ENCODE data around the gene SIRPD.
"Not testable (repeated sequence)": the region's sequence is repeated elsewhere in the genome, so short reads cannot be mapped to it uniquely, and the experiment has no call there.

The SIRPD gene

DNA sequence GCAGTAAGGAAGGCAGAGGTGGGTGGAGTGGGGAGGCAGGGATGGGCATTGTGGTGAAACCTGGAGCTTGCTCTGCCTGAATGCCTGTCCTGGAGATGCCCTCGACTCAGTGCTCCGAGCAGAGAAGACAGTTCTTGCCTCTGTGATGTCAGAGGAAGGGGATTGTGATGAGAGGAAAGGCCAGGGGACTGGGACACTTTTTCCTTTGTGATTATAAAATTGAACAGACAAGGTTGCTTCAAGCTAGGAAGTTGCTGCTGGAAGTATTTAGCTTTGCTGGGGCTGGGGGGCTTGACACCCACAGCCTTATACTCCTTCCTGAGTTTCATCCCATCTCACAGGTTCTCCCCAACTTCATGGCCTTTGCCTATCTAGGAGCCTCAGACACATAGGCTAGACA is at the start of gene SIRPD:
SIRPD (minus strand) TSS at position 101 of the 400 bp plus-strand sequence; CDS start at position 49, 52 bp downstream.
- DNase-seq = no peak

DNA sequence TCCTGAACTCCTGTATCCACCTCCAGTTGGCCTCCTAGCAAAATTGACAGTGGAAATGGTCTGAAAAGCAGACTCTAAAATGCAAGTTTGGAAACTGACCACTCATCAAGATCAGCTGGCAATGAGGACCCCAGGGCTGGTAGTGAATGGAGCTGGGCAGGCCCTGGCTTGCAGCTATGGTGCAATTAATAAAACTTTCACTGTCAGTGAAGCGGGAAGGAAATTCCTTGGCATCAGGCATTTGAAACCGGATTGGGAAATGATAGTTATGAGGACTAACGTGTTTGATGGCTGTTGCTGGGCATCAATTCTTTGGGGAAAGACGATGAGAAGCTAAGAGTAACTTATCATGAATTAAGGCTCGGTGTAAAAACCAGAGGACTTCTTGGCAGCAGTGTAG is 43.2 kb upstream of the SIRPD start:
- DNase-seq = no peak

DNA sequence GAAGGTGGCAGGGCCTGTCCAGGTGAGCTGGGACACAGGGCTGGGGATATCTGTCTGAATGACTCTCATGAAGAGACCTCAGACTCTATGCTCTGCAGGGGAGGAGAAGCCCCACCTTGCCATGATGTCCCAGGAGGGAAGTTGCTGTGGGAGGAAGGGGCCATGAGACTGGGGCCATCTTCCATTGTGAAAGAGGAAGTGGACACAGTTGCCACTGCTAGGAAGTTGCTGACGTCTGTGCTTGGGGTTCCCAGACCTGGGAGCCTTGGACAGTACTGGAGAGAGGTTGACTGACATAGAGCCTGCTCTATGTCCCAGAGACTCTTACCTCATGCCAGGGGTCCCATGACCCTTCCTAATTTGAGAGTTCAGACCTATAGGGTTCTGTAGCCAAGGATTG is 37.8 kb upstream of the SIRPD start:
- no peak for DNase-seq

DNA sequence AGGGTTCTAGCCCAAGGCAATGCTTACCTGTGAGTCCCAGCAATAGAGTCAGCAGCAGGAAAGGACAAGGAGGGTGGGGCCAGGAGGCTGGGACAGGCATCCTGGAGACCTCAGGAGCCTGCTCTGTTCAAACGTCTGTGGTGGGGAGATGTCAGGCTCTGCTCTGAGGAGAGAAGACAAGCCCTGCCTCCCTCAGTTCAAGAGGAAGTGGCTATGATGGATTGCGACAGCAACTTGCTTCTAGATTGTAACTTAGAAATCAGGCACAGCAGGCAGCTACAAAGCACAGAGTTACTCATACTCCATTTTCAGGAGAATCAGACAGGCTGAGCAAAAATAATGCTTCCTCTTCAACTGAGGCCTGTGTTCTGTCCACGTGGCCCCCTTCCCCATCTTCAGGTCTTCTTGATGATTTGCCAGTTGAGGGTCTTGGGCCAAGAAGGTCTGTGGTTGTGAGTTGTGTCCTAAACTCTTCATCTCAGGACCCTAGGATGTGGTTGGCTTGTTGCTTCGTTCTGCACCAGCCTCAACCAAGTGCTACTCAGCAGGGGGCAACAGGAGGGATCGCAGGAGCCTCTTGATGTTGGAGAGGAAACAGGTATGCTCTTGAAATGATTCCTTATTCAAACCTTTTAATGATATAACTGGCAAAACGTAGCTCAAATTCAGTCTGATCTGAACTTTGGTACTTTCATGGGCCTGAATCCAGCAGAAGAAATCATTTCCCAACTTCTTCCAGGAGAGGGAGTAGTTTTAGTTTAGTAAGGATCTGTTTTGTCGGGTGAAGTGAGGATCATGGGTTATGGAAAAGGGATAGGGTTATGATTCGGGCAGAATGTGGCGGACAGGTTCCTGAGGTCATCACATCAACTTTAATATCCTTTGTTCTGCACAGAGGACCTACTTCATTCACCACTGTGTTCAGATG is 31.3 kb upstream of the SIRPD start:
- DNase-seq = no peak

DNA sequence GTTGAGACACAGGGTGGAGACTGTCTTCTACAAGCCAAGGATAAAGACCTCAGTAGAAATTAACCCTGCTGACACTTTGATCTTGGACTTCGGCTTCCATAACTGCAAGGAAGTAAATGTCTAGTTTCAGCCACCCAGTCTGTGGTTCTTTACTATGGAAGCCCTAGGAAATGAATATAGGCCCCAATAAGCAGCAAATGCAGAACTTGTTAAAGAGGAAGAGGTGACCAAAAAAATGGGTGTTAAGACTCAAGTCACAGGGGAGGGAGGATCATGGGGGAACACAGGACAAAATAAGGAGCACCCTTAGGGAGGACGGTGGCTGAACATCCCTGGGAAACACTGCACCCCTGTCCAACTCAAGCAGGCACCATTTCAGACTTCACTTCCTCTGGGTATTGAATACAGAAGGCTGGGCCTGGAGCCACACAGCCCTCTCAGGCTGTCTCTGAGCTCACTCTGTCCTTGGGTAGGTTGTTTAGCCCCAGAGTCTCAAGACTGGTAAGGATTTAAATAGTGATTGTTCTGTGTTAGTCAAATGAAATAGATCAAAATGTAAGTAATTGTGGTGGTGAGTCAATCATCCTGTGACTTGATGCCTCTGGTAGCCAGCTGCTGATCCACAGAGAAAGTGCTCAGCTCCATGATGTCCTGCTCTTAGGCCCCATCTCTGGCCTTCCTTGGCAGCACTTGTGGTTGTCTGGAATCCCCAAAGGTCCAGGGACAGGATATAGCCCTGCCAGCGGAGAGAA is 30.5 kb upstream of the SIRPD start:
- DNase-seq = no peak

DNA sequence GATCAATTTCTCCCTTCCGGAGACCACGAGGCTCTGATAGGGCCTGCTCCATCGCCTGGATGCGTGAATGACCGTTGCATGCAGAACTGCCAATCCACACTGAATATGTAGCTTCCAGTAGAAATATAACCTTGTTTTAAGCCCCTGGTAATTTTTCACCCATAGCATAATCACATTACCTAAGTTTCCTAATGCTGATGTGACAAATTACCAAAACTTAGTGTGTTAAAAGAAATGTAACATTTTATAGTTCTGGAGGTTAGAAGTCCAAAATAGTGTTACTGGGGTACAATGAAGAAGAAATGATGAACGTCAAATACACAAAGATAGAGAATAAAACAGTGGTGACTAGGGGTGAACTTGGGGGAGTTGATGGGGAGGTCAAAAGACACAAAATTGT is 22.0 kb upstream of the SIRPD start:
- no peak for DNase-seq

DNA sequence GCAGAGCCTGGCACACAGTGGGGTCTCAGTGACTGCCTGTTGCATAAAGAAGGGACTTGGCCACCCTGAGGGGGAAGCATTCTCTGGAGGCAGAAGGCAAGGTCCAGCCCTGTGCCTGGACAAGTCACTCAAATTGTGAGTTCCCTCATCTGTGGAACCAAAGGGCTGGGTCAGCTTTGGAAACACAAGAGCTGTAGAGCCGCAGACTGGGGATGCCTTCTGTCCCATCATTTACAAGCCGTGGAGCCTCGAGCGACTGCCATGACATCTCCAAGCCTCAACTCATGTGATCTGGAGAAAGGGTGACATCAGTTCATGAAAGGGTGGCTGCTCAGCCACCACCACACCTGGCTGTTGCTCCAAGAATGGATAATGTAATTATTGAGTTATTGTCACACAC is 20.4 kb upstream of the SIRPD start:
- no peak for DNase-seq

DNA sequence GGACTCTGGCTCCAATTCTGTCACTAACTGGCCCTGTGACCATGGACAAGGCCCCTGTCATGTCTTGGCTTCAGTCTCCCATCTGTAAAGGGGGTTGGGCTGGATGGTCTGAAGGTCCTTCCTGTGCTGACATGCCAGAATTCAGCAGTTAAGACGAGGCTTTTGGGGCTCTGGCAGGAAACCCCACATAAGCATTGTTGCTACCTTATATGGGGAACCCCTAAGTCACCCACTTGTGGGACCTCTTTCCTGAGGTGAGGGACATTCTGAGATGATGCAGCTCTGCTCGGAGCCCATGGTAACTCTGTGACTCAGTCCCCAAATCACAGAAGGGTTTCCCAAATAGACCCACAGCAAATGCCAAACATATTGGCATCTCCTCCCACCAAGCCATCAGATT is 19.8 kb upstream of the SIRPD start:
- DNase-seq = not testable (repeated sequence)

DNA sequence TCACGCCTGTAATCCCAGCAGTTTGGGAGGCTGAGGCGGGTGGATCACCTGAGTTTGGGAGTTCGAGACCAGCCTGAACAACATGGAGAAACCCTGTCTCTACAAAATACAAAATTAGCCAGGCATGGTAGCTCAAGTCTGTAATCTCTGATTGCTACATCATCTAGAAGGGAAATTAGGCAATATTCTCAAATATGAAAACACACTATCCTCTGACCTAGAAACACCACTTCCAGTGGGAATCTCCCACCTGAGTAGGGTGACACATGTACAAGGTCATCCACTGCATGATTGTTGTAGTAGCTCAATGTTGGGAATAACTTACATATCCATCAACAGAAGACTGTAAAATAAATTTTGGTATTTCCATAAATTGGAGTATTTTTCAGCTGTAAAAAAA is 19.1 kb upstream of the SIRPD start:
- no peak for DNase-seq

DNA sequence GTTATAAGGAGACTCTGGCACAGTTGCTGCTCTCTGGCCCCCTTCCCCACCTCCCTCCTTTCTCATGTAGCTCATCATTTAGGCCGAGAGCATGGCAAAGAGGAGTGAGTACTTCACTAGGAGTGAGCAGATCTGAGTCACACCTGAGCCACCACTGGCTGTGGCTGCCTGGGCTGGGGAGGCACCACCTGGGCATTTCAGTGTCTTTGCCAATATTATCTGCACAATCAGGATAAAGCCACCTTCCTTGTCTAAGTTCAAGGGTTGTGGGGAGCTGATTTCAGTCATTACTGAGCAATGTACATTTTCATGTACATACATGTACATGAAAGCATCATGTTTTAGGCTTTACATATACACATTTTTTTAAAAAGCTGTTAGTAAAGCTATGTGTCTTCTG is 18.5 kb upstream of the SIRPD start:
- DNase-seq = not testable (repeated sequence)

DNA sequence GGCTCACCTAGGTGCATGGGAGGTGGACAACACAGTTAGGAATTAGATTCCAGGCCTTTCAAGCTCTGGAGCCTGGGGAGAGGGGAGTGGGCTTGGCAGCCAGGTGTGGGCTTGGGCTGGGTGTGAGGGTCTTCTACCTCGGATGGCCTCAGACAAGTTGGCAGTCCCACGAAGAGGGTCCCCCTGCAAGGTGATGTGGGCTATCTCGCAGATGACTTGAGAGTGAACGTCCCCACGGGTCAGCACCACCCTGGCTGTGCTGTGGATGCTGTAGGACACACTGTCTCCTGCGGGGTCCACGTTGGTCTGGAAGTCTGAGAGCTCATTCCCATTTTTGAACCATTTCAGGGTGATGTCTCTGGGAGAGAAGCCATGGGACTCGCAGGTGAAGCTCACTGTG is 14.1 kb upstream of the SIRPD start:
- not testable (repeated sequence) for DNase-seq

DNA sequence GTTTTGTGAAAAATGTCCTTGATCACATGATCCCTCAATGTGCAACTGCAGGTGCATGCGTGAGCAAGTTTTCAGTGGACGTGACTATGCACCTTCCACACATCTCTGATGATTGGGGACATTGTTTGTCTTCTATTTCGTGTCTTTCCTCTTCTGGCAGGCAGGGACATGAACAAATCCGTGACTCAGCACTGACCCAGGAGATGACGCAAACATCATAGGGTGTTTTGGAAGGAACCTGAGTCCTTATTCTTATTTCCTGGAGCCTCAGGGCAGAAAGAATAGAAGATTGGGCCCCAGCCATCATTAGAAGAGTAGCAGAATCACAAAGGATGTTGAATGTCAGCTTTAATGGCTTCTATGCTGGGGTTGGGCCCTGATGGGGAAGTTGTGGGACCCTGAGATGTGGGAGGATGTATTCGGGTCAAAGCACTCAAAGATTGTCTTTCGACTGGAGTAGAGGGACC is 11.9 kb upstream of the SIRPD start:
- DNase-seq = no peak

DNA sequence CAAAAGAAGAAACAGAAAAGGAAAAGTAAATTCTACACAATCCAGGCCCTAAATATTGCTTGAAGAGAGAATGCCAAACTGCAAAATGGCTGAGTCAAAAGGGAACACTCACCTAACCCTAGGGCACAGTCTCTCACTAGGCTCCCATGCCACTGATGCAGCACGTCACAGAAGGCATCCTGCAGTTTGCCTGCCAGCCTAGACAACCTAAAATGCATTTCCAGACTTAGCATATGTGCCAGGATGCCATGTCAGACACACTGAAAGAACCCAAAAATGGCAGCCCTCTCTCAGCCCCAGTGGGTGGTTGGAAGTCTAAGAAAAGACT is 10.6 kb upstream of the SIRPD start:
- DNase-seq = no peak

DNA sequence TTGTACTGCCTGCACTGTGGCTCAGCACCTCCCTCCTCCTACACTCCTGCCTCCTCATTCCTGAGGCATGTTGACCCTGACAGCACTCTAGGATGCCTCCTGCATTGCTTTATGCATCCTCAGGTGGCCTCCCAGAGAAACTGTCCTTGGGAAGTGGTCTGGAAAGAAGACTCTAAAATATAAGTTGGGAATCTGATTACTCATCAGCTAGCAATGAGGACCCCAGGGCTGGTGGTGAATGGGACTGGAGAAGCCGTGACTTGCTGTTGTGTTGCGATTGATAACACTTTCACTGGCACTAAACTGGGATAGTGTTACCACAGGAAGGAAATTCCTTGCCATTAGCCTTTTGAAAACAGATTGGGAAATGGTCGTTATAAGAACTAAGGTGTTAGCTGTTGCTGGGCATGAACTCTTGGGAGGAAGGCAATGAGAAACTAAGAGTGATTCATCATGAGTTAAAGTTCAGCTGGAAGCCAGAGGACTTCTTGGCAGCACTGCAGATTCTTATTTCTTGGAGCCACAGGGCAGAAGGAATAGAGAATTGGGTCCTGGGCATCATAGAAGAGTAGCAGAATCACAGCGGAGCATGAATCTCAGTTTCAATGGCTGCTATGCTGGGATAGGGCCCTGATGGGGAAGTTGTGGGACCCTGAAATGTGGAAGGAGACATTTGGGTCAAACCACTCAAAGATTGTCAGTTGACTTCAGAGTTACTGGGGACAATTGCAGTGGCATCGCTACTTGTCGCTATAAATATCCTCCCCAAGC is 10.1 kb upstream of the SIRPD start:
- DNase-seq = no peak

DNA sequence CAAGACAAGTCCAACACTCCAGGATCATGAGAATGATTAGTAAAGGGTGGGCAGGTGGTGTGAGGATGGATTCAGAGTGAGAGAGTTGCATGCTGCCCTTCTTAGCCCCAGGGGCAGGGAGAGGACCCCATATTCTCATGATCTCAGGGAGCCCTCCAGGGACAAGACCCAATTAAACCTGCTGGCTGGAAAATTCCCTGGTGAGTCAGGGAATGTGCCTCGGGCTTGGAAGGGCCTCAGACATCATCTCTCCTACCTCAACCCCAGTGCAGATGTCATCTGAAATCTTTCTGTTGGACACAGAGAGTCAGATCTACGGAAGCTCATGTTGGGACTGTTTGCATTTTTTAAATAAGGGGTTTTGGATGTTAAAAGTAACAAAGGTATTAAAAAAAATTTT is 9.2 kb upstream of the SIRPD start:
- no peak for DNase-seq

DNA sequence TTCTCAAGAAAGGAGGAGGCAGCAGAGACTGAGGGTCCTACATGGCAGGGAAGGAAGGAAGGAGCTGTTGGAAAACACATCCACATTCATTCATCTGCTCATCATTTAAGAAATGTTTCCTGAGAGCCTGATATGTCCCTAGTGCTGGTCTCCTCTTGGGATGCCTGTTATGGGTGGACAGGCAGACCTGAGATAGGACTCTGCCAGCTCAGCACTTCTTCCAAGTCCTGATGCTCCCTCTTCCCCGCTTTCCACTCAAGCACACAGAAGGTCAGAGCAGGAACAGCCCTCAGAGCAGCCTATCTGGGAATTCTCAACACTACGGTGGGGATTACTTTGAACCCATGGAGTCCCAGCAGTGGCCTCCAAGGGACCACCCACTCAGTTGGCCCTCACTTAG is 8.0 kb upstream of the SIRPD start:
- DNase-seq = no peak

DNA sequence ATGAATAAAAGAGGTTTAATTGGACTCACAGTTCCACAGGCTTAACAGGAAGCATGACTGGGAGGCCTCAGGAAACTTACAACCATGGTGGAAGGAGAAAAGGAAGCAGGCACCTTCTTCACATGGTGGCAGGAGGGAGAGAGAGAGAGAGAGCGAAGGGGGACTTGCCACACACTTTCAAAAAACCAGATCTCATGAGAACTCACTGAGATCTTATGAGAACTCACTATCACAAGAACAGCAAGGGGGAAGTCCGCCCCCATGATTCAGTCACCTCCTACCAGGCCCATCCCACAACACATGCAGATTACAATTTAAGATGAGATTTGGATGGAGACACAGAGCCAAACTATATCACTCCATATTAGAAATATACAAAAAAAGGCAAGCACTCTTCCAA is 6.1 kb upstream of the SIRPD start:
- DNase-seq = no peak

DNA sequence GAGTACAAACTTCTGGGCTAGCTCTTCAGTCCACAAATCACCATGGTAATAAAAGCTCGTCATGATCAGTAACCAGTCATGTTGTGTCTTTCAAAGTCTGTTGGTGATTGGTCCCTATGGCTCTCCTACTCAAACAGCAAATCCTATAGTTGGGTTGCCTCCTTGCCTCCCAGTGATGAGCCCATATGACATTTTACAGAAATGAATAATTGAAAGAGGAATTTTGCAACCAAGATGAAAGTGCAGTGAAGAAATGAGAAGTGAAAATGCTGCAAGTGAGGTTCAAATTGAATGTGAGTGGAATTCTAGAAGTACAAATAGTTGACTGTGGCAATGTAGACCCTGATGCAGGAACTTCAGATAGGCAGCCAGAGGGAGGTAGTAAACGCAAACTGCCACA is 5.1 kb upstream of the SIRPD start:
- no peak for DNase-seq

DNA sequence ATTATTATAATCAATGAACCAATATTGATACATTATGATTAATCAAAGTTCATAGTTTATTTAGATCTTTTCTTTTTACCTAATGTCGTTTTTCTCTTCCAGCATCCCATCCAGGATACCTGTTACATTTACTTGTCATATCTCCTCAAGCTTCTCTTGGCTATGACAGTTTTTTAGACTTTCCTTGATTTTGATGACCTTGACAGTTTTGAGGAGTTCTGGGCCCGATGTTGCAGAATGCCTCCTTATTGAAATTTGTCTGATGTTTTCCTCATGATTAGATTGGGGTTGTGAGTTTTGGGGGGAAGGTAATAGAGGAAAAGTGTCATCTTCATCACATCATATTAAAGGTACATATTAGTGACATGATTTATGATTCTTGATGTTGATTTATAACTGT is 3.8 kb upstream of the SIRPD start:
- no peak for DNase-seq

DNA sequence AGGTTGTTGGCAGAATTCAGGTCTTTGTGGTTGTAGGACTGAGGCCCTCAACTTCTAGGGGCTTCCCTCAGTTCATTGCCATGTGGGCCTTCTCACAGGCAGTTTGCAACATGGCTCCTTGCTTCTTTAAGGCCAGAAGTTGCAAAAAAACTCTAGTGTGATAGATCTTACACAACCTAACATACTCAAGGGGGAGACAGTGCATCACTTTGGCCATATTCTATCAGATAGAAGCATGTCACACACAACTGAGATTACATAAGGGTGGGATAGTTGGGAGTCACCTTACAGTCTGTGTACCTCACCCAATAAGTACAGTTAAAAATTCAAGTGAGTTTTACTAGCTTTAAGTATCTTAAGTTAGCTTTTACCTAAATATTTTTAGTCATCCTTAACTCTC is 1.6 kb downstream of the SIRPD start:
- DNase-seq = no peak

DNA sequence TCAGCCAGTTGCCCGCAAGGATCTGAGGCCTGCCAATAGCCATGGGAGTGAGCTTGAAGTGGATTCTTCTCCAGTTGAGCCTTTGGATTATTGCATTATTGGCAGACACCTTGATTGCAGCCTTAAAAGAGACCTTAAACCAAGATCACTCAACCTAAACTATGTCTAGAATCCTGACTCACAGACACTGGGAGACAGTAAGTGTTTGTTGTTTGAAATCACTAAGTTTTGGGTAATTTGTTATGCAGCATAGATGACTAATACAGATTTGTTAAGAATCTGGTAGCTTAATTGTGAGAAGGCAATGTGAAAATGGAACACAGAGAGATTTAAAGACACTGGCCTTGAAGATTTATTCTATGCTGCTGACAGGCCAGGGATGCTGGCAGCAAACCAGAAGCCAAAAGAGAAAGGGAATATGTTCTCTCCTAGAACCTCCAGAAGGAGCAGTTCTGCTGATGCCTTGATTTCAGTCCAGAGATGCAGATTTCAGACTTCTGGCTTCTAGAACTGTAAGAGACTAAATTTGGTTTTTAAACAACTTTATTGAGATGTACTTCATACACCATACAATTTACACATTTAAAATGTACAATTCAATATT is 17.6 kb downstream of the SIRPD start:
- no peak for DNase-seq

DNA sequence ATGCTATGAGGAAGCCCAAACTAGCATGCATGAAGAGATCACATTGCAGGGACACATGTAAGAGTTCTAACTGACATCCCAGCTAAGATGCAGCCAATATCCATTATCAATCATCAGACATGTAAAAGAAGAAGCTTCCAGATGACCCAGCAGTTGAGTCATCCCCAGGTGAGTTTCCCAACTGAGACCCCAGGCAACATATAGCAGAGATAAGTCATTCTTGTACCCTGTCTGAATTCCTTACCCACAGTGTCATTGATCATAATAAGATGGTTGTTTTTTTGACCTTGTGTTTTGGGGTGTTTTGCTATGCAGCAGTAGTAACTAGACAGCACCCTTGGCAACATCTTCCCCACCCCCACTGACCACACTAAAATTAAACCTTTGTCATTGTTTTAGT is 18.9 kb downstream of the SIRPD start:
- no peak for DNase-seq

DNA sequence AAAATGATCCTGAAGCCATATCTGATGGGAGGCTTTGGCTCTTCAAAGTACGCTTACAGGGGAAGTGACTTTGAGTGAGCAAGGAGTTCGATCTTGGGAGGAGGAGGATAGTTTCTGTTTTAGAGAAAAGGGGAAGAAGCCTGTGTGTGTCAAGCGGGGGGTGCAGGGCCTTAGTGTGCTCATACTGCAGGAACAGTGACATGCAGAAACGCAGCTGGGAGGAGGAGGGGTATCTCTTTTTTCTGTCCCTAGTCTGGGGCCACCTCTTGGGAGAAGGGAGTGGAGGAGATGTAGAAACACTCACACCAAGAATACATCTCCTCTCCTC is 19.8 kb downstream of the SIRPD start:
- DNase-seq = no peak

All from activated T-cell treated with anti-CD3 and anti-CD28 coated beads for 4 hours (primary cell).